A549 (cell line): Measurements from ENCODE around the gene CUEDC2. TPM values are rescaled to one million over a fixed set of nuclear protein-coding genes. Genes with fewer than 3 reads are reported as not detected.

Source experiments
- ATAC-seq, 2 experiments: fragments of 200-7000 bp in 1 of 2; fragments of >200 bp in 1 of 2; cut with Nextera tagmentation in 1 of 2; cut with Tn5 transposase in 1 of 2; 3 replicates each; pipeline versions ENCODE4 v1.8.0 to v1.9.1; 2018 to 2020; ENCODE audit warnings: mild to moderate bottlenecking in 1 of 2, moderate library complexity in 1 of 2
- CTCF ChIA-PET: fragments of 300-600 bp; sonication (Branson Sonifier 250); formaldehyde crosslinking; extraction: SDS; loops from one replicate; lab custom pipeline; 2021; ENCODE audit warnings: antibody characterized with exemption, inconsistent platforms; lab: Yijun Ruan, JAX
- POLR2A ChIA-PET: fragments of 350-600 bp; formaldehyde crosslinking; extraction: SDS; loops from one replicate; lab custom pipeline; 2021; ENCODE audit warnings: antibody characterized with exemption, inconsistent platforms; lab: Yijun Ruan, JAX
- DNase-seq, 2 experiments: peaks; one replicate each; pipeline versions ENCODE4 v3.0.0 to v3.0.0-alpha.2; 2011 to 2016; ENCODE audit warnings: low read depth in 1 of 2, low spot score in 1 of 2
- FAIRE-seq: peaks from 2 replicates; lab custom pipeline; 2011; peaks lifted over from hg19 to GRCh38; lab: Jason Lieb, UNC
- H3K27ac ChIP-seq, 2 experiments: fragments of >200 bp; sonication (Bioruptor Twin); formaldehyde crosslinking; 3 replicates each; pipeline ENCODE4 v1.5.1; 2016 to 2017
- H3K4me1 ChIP-seq: fragments of >200 bp; sonication (Bioruptor Twin); formaldehyde crosslinking; 3 replicates; pipeline ENCODE4 v1.6.1; 2016
- H3K4me2 ChIP-seq: fragments of >200 bp; sonication (Bioruptor Twin); formaldehyde crosslinking; 3 replicates; pipeline ENCODE4 v1.6.1; 2016
- H3K4me3 ChIP-seq: fragments of >200 bp; sonication (Bioruptor Twin); formaldehyde crosslinking; 3 replicates; pipeline ENCODE4 v1.5.1; 2016
- H3K9me3 ChIP-seq: fragments of >200 bp; sonication (Bioruptor Twin); formaldehyde crosslinking; 3 replicates; pipeline ENCODE4 v1.6.1; 2016
- FOSB ChIP-seq: fragments of 250-450 bp; sonication (Bioruptor Pico); IDR thresholded peaks from 2 replicates; pipeline ENCODE4 v1.5.0; 2020; ENCODE audit warnings: mild to moderate bottlenecking, moderate library complexity
- HOXB5 ChIP-seq: fragments of 250-450 bp; sonication (Bioruptor Pico); IDR thresholded peaks from 2 replicates; pipeline ENCODE4 v1.5.0; 2020; ENCODE audit warnings: mild to moderate bottlenecking, moderate library complexity
- JUN ChIP-seq, 2 experiments: fragments of >200 bp; sonication (Bioruptor Twin); formaldehyde crosslinking; IDR thresholded peaks; 2 replicates in 1 of 2; 3 replicates in 1 of 2; pipeline ENCODE4 v1.6.1; 2016 to 2017
- KDM5A ChIP-seq: fragments of 200-600 bp; sonication (generic); IDR thresholded peaks from 2 replicates; pipeline ENCODE4 v1.6.1; 2016; ENCODE audit warnings: antibody characterized with exemption, mild to moderate bottlenecking
- MAFK ChIP-seq: fragments of 450-650 bp; IDR thresholded peaks from 2 replicates; pipeline ENCODE4 v1.6.1; 2014; ENCODE audit not compliant: partially characterized antibody
- MYC ChIP-seq: IDR thresholded peaks from 2 replicates; pipeline ENCODE4 v1.6.1; 2012; ENCODE audit warnings: mild to moderate bottlenecking, inconsistent platforms, low read length, improper control_type of control experiment, borderline replicate concordance
- NPAS2 ChIP-seq: fragments of 250-450 bp; sonication (Bioruptor Pico); IDR thresholded peaks from 2 replicates; pipeline ENCODE4 v1.8.0; 2022; ENCODE audit warnings: mild to moderate bottlenecking, moderate library complexity, borderline replicate concordance
- RFX5 ChIP-seq: fragments of 450-650 bp; IDR thresholded peaks from 2 replicates; pipeline ENCODE4 v1.7.1; 2014; ENCODE audit warnings: antibody characterized with exemption, mild to moderate bottlenecking, moderate library complexity
- SMC3 ChIP-seq: fragments of >200 bp; sonication (Bioruptor Twin); formaldehyde crosslinking; IDR thresholded peaks from 3 replicates; pipeline ENCODE4 v1.6.1; 2018; ENCODE audit warnings: inconsistent platforms
- SREBF2 ChIP-seq: fragments of 450-650 bp; IDR thresholded peaks from 2 replicates; pipeline ENCODE4 v1.6.1; 2014; ENCODE audit warnings: mild to moderate bottlenecking, moderate library complexity
- TFCP2L1 ChIP-seq: fragments of 250-450 bp; sonication (Bioruptor Pico); IDR thresholded peaks from 2 replicates; pipeline ENCODE4 v1.5.0; 2021; ENCODE audit warnings: mild to moderate bottlenecking
- ZFP36 ChIP-seq: fragments of 450-650 bp; IDR thresholded peaks from 2 replicates; pipeline ENCODE4 v1.6.1; 2014; ENCODE audit warnings: borderline replicate concordance; ENCODE audit not compliant: partially characterized antibody
- WGBS: methylation state at CpG from one replicate; pipeline ENCODE4 v1.1.6; 2017; ENCODE audit errors: missing lambda C conversion rate; 5-methylcytosine and 5-hydroxymethylcytosine counted together
- polyA plus RNA-seq, 4 experiments: library from polyadenylated mRNA; depleted of rRNA in 3 of 4; stranded (reverse); fragments of >200 nt; fragmentation: RNase III in 1 of 4; extraction: RNeasy Plus Mini Kit Qiagen cat#74134 plus additional on column Dnase treatment in 1 of 4; gene quantifications; 2 replicates in 3 of 4; 3 replicates in 1 of 4; pipeline ENCODE4 v1.2.3, GENCODE V29; 2011 to 2017
- TF ChIP-seq, protein P1 (sequence below): fragments of 250-450 bp; sonication (Bioruptor Pico); IDR thresholded peaks from 2 replicates; pipeline ENCODE4 v1.5.0; 2021; ENCODE audit warnings: mild to moderate bottlenecking, moderate library complexity, borderline replicate concordance
- TF ChIP-seq, protein P2 (sequence below): fragments of 150-350 bp; IDR thresholded peaks from 2 replicates; pipeline ENCODE4 v1.6.1; 2014; ENCODE audit warnings: low read depth, mild to moderate bottlenecking, low read length
- TF ChIP-seq, protein P3 (sequence below): fragments of >200 bp; sonication (Bioruptor Twin); formaldehyde crosslinking; IDR thresholded peaks from 2 replicates; pipeline ENCODE4 v1.6.1; 2016
- TF ChIP-seq, protein P4 (sequence below): IDR thresholded peaks from 2 replicates; pipeline ENCODE4 v1.6.1; 2012; ENCODE audit warnings: low read depth, borderline replicate concordance

CUEDC2 gene
- polyA plus RNA-seq, 2 of the 4 experiments (the other 2 are of a cell fraction) = 43.7 to 67.4 TPM

DNA sequence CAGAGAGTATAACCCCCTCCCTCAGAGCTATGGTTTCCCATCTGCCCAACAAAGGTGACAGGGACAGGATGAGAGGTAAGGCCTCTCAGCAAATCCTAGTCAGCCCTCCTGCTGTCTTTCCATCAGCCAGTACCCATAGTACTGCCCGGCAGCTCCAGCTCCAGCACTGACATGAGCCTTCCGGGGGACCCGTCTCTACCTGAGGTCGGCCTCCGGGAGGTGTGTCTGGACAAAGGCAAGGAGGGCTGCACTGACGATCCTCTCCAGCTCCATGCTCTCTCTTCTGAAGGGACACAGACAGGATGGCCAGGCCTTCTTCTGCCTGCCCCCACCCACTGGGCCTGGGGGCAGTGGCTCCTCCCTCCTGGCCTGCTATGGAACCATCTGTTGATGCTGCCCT lies 7.5 kb downstream of the CUEDC2 start:
- CTCF ChIA-PET = interaction anchor here (2.2 to 17.4 kb wide), 7 partner anchors 10 to 256 kb away, joined by 10 to 337 read pairs (median 54); partner anchors contain the start of genes CUEDC2 and NFKB2
- Histone ChIP-seq H3K9me3 (no peaks in the 10 kb centered on the region), H3K4me2 (no peak overlapping the region), H3K4me3 (no peak overlapping the region), H3K4me1 (peaks cover 16% of the 10 kb centered on the region), H3K27ac (no peak overlapping the region)
- ATAC-seq (no peak), FAIRE-seq (no peak), DNase-seq (no peak)
- 89% methylated on average over 6 of the region's 6 CpGs for WGBS
- POLR2A ChIA-PET = no interaction called here
- TF ChIP-seq SMC3 (no peak), FOSB (CRISPR knock-in tag) (no peak), KDM5A (no peak), JUN (IDR thresholded peaks at IDR 0.05) (no peak)
- TF ChIP-seq, protein P1, sequence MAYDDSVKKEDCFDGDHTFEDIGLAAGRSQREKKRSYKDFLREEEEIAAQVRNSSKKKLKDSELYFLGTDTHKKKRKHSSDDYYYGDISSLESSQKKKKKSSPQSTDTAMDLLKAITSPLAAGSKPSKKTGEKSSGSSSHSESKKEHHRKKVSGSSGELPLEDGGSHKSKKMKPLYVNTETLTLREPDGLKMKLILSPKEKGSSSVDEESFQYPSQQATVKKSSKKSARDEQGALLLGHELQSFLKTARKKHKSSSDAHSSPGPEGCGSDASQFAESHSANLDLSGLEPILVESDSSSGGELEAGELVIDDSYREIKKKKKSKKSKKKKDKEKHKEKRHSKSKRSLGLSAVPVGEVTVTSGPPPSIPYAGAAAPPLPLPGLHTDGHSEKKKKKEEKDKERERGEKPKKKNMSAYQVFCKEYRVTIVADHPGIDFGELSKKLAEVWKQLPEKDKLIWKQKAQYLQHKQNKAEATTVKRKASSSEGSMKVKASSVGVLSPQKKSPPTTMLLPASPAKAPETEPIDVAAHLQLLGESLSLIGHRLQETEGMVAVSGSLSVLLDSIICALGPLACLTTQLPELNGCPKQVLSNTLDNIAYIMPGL (CRISPR knock-in tag) = no peak
- TF ChIP-seq, protein P2, sequence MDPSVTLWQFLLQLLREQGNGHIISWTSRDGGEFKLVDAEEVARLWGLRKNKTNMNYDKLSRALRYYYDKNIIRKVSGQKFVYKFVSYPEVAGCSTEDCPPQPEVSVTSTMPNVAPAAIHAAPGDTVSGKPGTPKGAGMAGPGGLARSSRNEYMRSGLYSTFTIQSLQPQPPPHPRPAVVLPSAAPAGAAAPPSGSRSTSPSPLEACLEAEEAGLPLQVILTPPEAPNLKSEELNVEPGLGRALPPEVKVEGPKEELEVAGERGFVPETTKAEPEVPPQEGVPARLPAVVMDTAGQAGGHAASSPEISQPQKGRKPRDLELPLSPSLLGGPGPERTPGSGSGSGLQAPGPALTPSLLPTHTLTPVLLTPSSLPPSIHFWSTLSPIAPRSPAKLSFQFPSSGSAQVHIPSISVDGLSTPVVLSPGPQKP = no peak

DNA sequence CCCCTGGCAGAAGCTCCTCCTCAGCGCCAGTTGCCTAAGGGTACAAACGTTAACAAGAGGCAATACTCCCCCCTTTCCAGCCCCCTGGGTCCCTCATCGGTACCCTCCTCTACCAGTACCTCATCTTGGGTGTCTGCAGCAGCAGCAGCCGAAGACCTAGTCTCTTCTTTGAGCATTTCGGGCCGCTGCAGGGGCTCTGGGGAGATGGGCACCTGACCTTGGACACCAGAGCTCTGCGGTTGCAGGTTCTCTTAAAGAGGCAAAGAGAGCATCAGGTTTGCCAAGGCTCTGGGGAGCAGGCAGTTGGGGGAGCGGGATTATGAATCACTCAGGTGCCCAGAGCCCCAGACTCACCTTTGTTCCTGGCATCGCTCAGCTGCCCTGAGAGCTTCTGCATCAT lies 8.2 kb downstream of the CUEDC2 start:
- Histone ChIP-seq H3K27ac (no peak overlapping the region), H3K4me3 (no peak overlapping the region), H3K4me1 (peaks cover 22% of the 10 kb centered on the region), H3K9me3 (no peaks in the 10 kb centered on the region), H3K4me2 (no peak overlapping the region)
- ATAC-seq (no peak), FAIRE-seq (no peak), DNase-seq (no peak)
- CTCF ChIA-PET = interaction anchor here (1.0 to 17.4 kb wide), 16 partner anchors 11 to 257 kb away, joined by 3 to 337 read pairs (median 14); partner anchors contain the start of genes C10orf95, CUEDC2 and NFKB2
- no peak for TF ChIP-seq ZFP36
- 86% methylated on average over 8 of the region's 9 CpGs for WGBS
- POLR2A ChIA-PET = interaction anchor here (1.3 kb wide), 1 partner anchor 8 kb away, joined by 4 read pairs; the partner anchor contains the start of gene CUEDC2

DNA sequence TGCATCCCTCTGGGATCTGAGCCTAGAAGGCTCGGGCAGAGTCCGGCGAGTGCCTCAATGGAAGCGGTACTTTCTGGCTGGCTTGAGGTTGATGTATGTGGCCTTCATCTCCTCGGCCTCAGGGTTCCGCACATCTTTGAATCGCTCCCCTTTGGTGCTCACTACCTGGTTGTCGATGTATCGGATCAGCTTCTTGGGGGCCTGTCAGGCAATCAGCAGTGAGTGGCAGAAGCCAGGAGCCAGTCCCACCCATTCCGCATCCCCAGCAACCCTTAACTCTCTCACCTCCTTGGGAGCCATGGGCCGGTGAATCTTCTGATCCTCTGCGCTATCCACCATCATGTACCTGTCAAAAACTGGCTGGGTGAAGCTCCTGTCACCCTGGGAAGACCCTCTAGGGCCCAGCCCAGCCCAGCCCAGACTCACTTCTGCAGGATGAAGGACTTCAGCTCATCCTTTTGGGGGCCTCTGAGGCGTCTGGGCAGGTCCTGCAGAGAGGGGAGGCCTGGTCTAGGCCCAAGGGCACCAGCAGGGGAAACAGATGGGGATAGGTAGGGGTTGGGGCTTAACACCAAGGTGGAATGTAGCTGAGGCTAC lies 8.9 kb downstream of the CUEDC2 start:
- WGBS = 91% methylated on average over 13 of the region's 13 CpGs
- Histone ChIP-seq H3K4me1 (peaks cover 25% of the 10 kb centered on the region), H3K27ac (no peak overlapping the region), H3K4me2 (no peak overlapping the region), H3K4me3 (no peak overlapping the region), H3K9me3 (no peaks in the 10 kb centered on the region)
- FAIRE-seq (no peak), DNase-seq (no peak), ATAC-seq (no peak)
- ChIA-PET CTCF (interaction anchor here (0.5 to 17.4 kb wide), 40 partner anchors 11 to 290 kb away, joined by 3 to 337 read pairs (median 6); partner anchors contain the start of genes C10orf95, CUEDC2, NFKB2 and NOLC1), POLR2A (interaction anchor here (1.1 to 1.5 kb wide), 3 partner anchors 9 to 254 kb away, joined by 3 to 5 read pairs (median 4); partner anchors contain the start of gene CUEDC2)
- TF ChIP-seq, protein P3, sequence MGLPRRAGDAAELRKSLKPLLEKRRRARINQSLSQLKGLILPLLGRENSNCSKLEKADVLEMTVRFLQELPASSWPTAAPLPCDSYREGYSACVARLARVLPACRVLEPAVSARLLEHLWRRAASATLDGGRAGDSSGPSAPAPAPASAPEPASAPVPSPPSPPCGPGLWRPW = no peak
- TF ChIP-seq NPAS2 (CRISPR knock-in tag) = no peak
- no peak for TF ChIP-seq HOXB5
- no peak for TF ChIP-seq MAFK
- TF ChIP-seq SREBF2 = no peak
- TF ChIP-seq, protein P4, sequence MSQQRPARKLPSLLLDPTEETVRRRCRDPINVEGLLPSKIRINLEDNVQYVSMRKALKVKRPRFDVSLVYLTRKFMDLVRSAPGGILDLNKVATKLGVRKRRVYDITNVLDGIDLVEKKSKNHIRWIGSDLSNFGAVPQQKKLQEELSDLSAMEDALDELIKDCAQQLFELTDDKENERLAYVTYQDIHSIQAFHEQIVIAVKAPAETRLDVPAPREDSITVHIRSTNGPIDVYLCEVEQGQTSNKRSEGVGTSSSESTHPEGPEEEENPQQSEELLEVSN = no peak
- no peak for TF ChIP-seq RFX5
- no peak for TF ChIP-seq TFCP2L1 (CRISPR knock-in tag)
- no peak for TF ChIP-seq FOSB (CRISPR knock-in tag)
- TF ChIP-seq MYC = no peak
- TF ChIP-seq SMC3 = no peak
